H9 (cell line): ENCODE data around the gene GPN3. TPM values are rescaled to one million over a fixed set of nuclear protein-coding genes. Genes with fewer than 3 reads are reported as not detected.

Experiments used
- DNase-seq: peaks from one replicate; pipeline ENCODE4 v3.0.0-alpha.2; 2017
- H2AFZ ChIP-seq: one replicate; pipeline ENCODE4 v1.6.1; 2013; ENCODE audit warnings: mild to moderate bottlenecking, low read length, control low read depth, moderate library complexity
- H2AK5ac ChIP-seq: 2 replicates; pipeline ENCODE4 v1.6.1; 2013; ENCODE audit warnings: low read length, control low read depth, mixed read lengths; ENCODE audit not compliant: insufficient read length
- H2BK120ac ChIP-seq: one replicate; pipeline ENCODE4 v1.6.1; 2013; ENCODE audit warnings: low read depth, mild to moderate bottlenecking, low read length, control low read depth, inconsistent platforms; ENCODE audit not compliant: poor library complexity, severe bottlenecking
- H2BK12ac ChIP-seq: 2 replicates; pipeline ENCODE4 v1.6.1; 2013; ENCODE audit warnings: low read length, control low read depth, mixed read lengths, low read depth; ENCODE audit not compliant: insufficient read length
- H2BK15ac ChIP-seq: 2 replicates; pipeline ENCODE4 v1.6.1; 2013; ENCODE audit warnings: low read depth, low read length, control low read depth
- H2BK20ac ChIP-seq: one replicate; pipeline ENCODE4 v1.6.1; 2013; ENCODE audit warnings: low read depth, mild to moderate bottlenecking, low read length, control low read depth, inconsistent platforms; ENCODE audit not compliant: poor library complexity, severe bottlenecking
- H2BK5ac ChIP-seq: 2 replicates; pipeline ENCODE4 v1.6.1; 2013; ENCODE audit warnings: low read length, control low read depth, mixed read lengths; ENCODE audit not compliant: insufficient read length
- H3K14ac ChIP-seq: 2 replicates; pipeline ENCODE4 v1.6.1; 2013; ENCODE audit warnings: low read length, control low read depth; ENCODE audit not compliant: insufficient read depth
- H3K18ac ChIP-seq: 2 replicates; pipeline ENCODE4 v1.6.1; 2013; ENCODE audit warnings: low read depth, mild to moderate bottlenecking, mixed read lengths, low read length, control low read depth; ENCODE audit not compliant: insufficient read length
- H3K23ac ChIP-seq: 2 replicates; pipeline ENCODE4 v1.6.1; 2013; ENCODE audit warnings: low read length, control low read depth, mixed read lengths, low read depth; ENCODE audit not compliant: insufficient read length
- H3K23me2 ChIP-seq: 2 replicates; pipeline ENCODE4 v1.6.1; 2013; ENCODE audit warnings: low read depth, mild to moderate bottlenecking, mixed read lengths, low read length, control low read depth; ENCODE audit not compliant: insufficient read length, poor library complexity, severe bottlenecking
- H3K27ac ChIP-seq: 2 replicates; pipeline ENCODE4 v1.5.1; 2013; ENCODE audit warnings: low read length, control low read depth, mixed read lengths, low read depth; ENCODE audit not compliant: insufficient read length
- H3K27me3 ChIP-seq: 2 replicates; pipeline ENCODE4 v1.6.1; 2013; ENCODE audit warnings: low read length, control low read depth, inconsistent platforms; ENCODE audit not compliant: insufficient read depth
- H3K4ac ChIP-seq: 2 replicates; pipeline ENCODE4 v1.6.1; 2013; ENCODE audit warnings: low read depth, mild to moderate bottlenecking, control low read depth, inconsistent platforms, low read length, moderate library complexity
- H3K4me1 ChIP-seq: 2 replicates; pipeline ENCODE4 v1.6.1; 2013; ENCODE audit warnings: low read length, control low read depth, inconsistent platforms; ENCODE audit not compliant: insufficient read depth
- H3K4me2 ChIP-seq: 2 replicates; pipeline ENCODE4 v1.6.1; 2013; ENCODE audit warnings: low read length, control low read depth, mixed read lengths; ENCODE audit not compliant: insufficient read length, insufficient read depth
- H3K56ac ChIP-seq: 2 replicates; pipeline ENCODE4 v1.6.1; 2013; ENCODE audit warnings: low read depth, mild to moderate bottlenecking, mixed read lengths, low read length, control low read depth; ENCODE audit not compliant: insufficient read length
- H3K79me1 ChIP-seq: 2 replicates; pipeline ENCODE4 v1.6.1; 2013; ENCODE audit warnings: low read depth, mild to moderate bottlenecking, moderate library complexity, low read length, control low read depth, inconsistent platforms; ENCODE audit not compliant: insufficient read depth, poor library complexity, severe bottlenecking
- H3K79me2 ChIP-seq: 2 replicates; pipeline ENCODE4 v1.6.1; 2013; ENCODE audit warnings: low read length, control low read depth, inconsistent platforms; ENCODE audit not compliant: insufficient read depth
- H3K9ac ChIP-seq: 2 replicates; pipeline ENCODE4 v1.6.1; 2013; ENCODE audit warnings: low read length, control low read depth, mixed read lengths; ENCODE audit not compliant: insufficient read length; ENCODE audit errors: extremely low read depth
- H3K9me3 ChIP-seq: one replicate; pipeline ENCODE4 v1.6.1; 2013; ENCODE audit warnings: low read depth, low read length, inconsistent platforms; ENCODE audit not compliant: control insufficient read depth
- H3T11ph ChIP-seq: one replicate; pipeline ENCODE4 v1.6.1; 2013; ENCODE audit warnings: mild to moderate bottlenecking, low read length, control low read depth, inconsistent platforms
- H4K20me1 ChIP-seq: one replicate; pipeline ENCODE4 v1.6.1; 2013; ENCODE audit not compliant: control insufficient read depth, insufficient read length, insufficient read depth
- H4K5ac ChIP-seq: 2 replicates; pipeline ENCODE4 v1.6.1; 2013; ENCODE audit warnings: low read depth, mild to moderate bottlenecking, mixed read lengths, low read length, control low read depth; ENCODE audit not compliant: insufficient read length
- H4K8ac ChIP-seq: replicated peaks from 2 replicates; pipeline ENCODE4 v1.6.1; 2013; ENCODE audit warnings: low read length, control low read depth, mixed read lengths, low read depth; ENCODE audit not compliant: insufficient read length
- H4K91ac ChIP-seq: 2 replicates; pipeline ENCODE4 v1.6.1; 2013; ENCODE audit warnings: low read depth, mild to moderate bottlenecking, moderate library complexity, mixed read lengths, low read length, control low read depth; ENCODE audit not compliant: insufficient read length
- H3K27ac Mint-ChIP-seq, 3 experiments: 2 replicates in 2 of 3; 3 replicates in 1 of 3; pipeline ENCODE4 v1.8.0; 2020 to 2021; ENCODE audit warnings: mixed read lengths in 3 of 3, mild to moderate bottlenecking in 1 of 3, moderate library complexity in 1 of 3
- H3K27me3 Mint-ChIP-seq: 2 replicates; pipeline ENCODE4 v1.8.0; 2021; ENCODE audit warnings: low read depth, mild to moderate bottlenecking, moderate library complexity, mixed read lengths
- H3K36me3 Mint-ChIP-seq, 3 experiments: 2 replicates in 2 of 3; 3 replicates in 1 of 3; pipeline ENCODE4 v1.8.0; 2020 to 2021; ENCODE audit warnings: low read depth in 3 of 3, mixed read lengths in 3 of 3; ENCODE audit not compliant: insufficient read depth in 1 of 3
- H3K4me1 Mint-ChIP-seq, 2 experiments: 2 replicates each; pipeline ENCODE4 v1.8.0; 2020; ENCODE audit warnings: mixed read lengths in 2 of 2
- H3K4me3 Mint-ChIP-seq, 2 experiments: 2 replicates in 1 of 2; 3 replicates in 1 of 2; pipeline ENCODE4 v1.8.0; 2020 to 2021; ENCODE audit warnings: mild to moderate bottlenecking in 2 of 2, mixed read lengths in 2 of 2, moderate library complexity in 1 of 2
- H3K9me3 Mint-ChIP-seq, 2 experiments: 2 replicates in 1 of 2; 3 replicates in 1 of 2; pipeline ENCODE4 v1.8.0; 2020; ENCODE audit warnings: mild to moderate bottlenecking in 2 of 2, mixed read lengths in 2 of 2, moderate library complexity in 1 of 2
- WGBS: extraction: QIAGEN DNeasy Blood & Tissue Kit; methylation state at CpG from one replicate; pipeline ENCODE4 v1.1.7; 2013; ENCODE audit warnings: missing lambda C conversion rate, low lambda C conversion rate, mixed read lengths; ENCODE audit not compliant: insufficient read length; ENCODE audit errors: extremely low coverage; 5-methylcytosine and 5-hydroxymethylcytosine counted together
- total RNA-seq: library from RNA; stranded (reverse); gene quantifications from 2 replicates; pipeline ENCODE4 v1.2.1, GENCODE V29; 2021
- TF ChIP-seq, protein P1 (sequence below): fragments of 200-600 bp; sonication (generic); conservative IDR thresholded peaks from 3 replicates; pipeline ENCODE4 v1.8.0; 2021; ENCODE audit warnings: antibody characterized with exemption, mild to moderate bottlenecking

GPN3 gene
- total RNA-seq, 1 experiment from 2014 or later: 45.3 TPM

GRCh38 chr12:110421701-110422100, 46.4 kb downstream of the GPN3 start:
- Histone ChIP-seq H3K27ac (no peak overlapping the region), H3K4me2 (no peak overlapping the region), H2BK15ac (no peak overlapping the region), H3K9ac (no peak overlapping the region), H3K4ac (no peak overlapping the region), H2BK12ac (no peak overlapping the region), H3K27me3 (no peaks in the 10 kb centered on the region), H3K23ac (no peak overlapping the region), H4K91ac (no peak overlapping the region), H4K5ac (no peak overlapping the region), H2BK20ac (no peak overlapping the region), H2BK5ac (no peak overlapping the region), H3K79me1 (no peaks in the 10 kb centered on the region), H2BK120ac (no peak overlapping the region), H3K14ac (no peak overlapping the region), H2AFZ (no peak overlapping the region), H3T11ph (no peak overlapping the region), H4K8ac (no peak overlapping the region), H3K18ac (no peak overlapping the region), H2AK5ac (no peak overlapping the region), H3K56ac (no peak overlapping the region), H3K79me2 (no peaks in the 10 kb centered on the region), H3K9me3 (no peaks in the 10 kb centered on the region), H3K4me1 (peaks cover 6% of the 10 kb centered on the region; the same call in 1 of the 2 replicates), H4K20me1 (no peaks in the 10 kb centered on the region), H3K23me2 (no peaks in the 10 kb centered on the region)
- Mint-ChIP-seq H3K27me3 (no peaks in the 10 kb centered on the region), H3K27ac (no peak overlapping the region), H3K36me3 (no peaks in the 10 kb centered on the region), H3K9me3 (no peaks in the 10 kb centered on the region), H3K4me1 (peaks cover 6 to 12% of the 10 kb centered on the region in 2 experiments), H3K4me3 (no peak overlapping the region)
- no CpG with 5 or more reads among the region's 4 CpGs for WGBS
- TF ChIP-seq, protein P1, sequence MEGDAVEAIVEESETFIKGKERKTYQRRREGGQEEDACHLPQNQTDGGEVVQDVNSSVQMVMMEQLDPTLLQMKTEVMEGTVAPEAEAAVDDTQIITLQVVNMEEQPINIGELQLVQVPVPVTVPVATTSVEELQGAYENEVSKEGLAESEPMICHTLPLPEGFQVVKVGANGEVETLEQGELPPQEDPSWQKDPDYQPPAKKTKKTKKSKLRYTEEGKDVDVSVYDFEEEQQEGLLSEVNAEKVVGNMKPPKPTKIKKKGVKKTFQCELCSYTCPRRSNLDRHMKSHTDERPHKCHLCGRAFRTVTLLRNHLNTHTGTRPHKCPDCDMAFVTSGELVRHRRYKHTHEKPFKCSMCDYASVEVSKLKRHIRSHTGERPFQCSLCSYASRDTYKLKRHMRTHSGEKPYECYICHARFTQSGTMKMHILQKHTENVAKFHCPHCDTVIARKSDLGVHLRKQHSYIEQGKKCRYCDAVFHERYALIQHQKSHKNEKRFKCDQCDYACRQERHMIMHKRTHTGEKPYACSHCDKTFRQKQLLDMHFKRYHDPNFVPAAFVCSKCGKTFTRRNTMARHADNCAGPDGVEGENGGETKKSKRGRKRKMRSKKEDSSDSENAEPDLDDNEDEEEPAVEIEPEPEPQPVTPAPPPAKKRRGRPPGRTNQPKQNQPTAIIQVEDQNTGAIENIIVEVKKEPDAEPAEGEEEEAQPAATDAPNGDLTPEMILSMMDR: no peak
- DNase-seq: no peak
